Gastrocnemius medialis (tissue), 4 donors: ENCODE results near the gene ZNF3.

Experiments used
- CTCF ChIP-seq, 5 experiments: fragments of 450-650 bp in 3 of 5; fragments of 200-600 bp in 2 of 5; sonication (generic) in 2 of 5; IDR thresholded peaks in 4 of 5; conservative IDR thresholded peaks in 1 of 5; 1 replicate in 4 of 5; 2 replicates in 1 of 5; pipeline ENCODE4 v1.5.1; 2016 to 2019; ENCODE audit warnings: antibody characterized with exemption in 5 of 5, mild to moderate bottlenecking in 3 of 5, moderate library complexity in 3 of 5
- POLR2A ChIP-seq, 2 donors: fragments of 450-650 bp; IDR thresholded peaks; one replicate each; pipeline ENCODE4 v1.6.1; 2017; ENCODE audit warnings: antibody characterized with exemption in 2 of 2, mild to moderate bottlenecking in 2 of 2, moderate library complexity in 2 of 2

- TF ChIP-seq POLR2A (IDR thresholded peaks at IDR 0.05) (no peak), CTCF (IDR thresholded peaks at IDR 0.05 in 4 of 5, conservative IDR thresholded peaks at IDR 0.05 in 1 of 5) (no peak)
Measured at GRCh38 chr7:100079024-100079560, 2.4 kb downstream of the ZNF3 start.
